ENCODE measurements around the gene TMC4.
A peak's percentile ranks its signal among the peaks of the same experiment; 100 is the strongest.
"Not testable (repeated sequence)": the region's sequence is repeated elsewhere in the genome, so short reads cannot be mapped to it uniquely, and the experiment has no call there.

TMC4 gene

GRCh38 chr19:54204767-54205468, 32.0 kb upstream of the TMC4 start:
- DNase-seq: no peak

DNA sequence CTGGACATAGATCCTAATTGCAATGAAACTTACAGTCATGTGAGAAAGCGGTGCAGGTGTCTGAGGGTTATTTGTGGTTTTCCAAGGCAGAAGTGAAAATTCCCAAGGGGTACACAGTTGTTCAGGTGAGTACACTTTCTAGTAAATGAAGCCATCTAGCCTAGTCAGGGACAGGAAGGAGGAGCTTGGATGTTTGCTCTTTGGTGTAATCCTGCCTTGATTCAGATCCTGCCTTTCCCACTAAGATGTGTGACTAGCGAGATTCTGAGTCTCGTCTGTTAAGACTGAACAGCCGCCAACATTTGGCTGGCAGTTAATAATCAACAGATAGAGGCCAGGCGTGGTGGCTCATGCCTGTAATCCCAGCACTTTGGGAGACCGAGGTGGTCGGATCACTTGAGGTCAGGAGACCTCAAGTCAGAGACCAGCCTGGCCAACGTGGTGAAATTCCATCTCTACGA, 30.2 kb upstream of the TMC4 start:
- DNase-seq: no peak

- no peak for DNase-seq
These were observed 29.0 kb upstream of the TMC4 start for GRCh38 chr19:54201980-54202379.

DNA sequence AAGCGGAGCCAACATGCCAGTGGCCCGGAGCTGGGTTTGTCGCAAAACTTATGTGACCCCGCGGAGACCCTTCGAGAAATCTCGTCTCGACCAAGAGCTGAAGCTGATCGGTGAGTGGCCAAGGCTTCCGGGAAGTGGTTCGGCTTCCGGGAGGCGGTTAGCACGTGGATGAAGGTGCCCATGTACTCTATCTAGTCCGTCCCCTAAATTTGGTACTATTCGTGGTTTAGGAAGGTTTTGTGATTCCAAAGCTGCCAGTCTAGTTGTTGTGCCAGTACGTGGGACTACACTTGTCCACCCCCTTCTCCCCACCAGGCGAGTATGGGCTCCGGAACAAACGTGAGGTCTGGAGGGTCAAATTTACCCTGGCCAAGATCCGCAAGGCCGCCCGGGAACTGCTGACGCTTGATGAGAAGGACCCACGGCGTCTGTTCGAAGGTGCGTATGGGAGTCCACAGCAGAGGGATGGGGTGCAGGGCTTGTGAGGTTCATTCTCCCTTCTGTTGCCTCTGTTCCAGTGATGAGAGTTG, 28.3 kb upstream of the TMC4 start:
- DNase-seq: no peak

DNA sequence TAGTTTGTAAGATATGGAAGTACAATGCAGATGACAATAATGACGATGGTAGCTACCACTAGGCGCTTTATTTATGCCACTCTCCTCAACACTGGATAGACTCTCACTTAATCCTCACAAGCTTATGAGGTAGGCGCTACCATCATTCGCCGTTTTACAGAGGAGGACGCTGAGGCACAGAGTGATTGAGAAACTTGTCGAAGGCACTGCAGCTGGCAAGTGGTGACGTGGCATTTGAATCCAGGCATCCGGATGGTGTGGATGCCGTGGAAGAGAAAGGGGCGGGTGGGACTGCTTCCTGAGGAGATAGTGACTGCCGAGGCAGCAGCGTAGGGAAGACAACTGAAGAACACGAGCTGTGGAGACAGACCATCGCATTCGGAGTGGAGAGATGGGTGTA, 26.4 kb upstream of the TMC4 start:
- no peak for DNase-seq

GRCh38 chr19:54197121-54197520, 24.2 kb upstream of the TMC4 start:
- no peak for DNase-seq

DNA sequence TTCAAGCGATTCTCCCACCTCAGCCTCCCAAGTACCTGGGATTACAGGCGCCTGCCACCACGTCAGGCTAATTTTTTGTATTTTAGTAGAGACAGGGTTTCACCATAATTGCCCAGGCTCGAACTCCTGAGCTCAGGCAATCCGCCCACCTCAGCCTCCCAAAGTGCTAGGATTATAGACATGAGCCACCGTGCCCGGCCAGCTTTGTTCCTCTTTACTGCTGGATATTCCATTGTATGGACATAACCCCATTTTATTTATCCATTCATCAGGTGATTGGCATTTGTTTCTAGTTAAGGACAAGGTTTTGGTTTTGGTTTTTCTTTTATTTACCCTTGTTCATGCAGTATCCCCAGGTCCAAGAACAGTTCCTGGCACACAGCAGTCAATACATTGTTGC, 23.6 kb upstream of the TMC4 start:
- no peak for DNase-seq

- DNase-seq: not testable (repeated sequence)
These were observed 21.5 kb upstream of the TMC4 start for GRCh38 chr19:54194463-54194862.

- no peak for DNase-seq
These were observed 20.1 kb upstream of the TMC4 start for GRCh38 chr19:54193011-54193410.

DNA sequence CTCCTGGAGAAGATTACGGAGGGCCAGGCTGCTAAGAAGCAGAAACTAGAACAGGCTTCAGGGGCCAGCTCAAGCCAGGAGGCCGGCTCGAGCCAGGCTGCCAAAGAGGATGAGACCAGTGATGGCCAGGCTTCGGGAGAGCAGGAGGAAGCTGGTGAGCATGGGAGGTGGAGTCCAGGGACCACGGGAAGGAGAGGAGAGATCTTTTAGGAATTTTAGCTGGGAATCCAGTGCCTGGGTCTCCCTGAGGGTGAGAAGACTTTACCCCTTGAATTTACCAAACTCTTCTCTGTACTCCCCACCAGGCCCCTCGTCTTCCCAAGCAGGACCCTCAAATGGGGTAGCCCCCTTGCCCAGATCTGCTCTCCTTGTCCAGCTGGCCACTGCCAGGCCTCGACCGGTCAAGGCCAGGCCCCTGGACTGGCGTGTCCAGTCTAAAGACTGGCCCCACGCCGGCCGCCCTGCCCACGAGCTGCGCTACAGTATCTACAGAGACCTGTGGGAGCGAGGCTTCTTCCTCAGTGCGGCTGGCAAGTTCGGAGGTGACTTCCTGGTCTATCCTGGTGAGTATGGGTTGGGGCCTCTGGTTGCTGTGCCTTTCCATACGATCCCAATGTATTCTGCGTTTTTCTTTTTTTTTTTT, 19.0 kb upstream of the TMC4 start:
- DNase-seq: no peak

GRCh38 chr19:54191011-54191810, 18.3 kb upstream of the TMC4 start, which contains the start of gene TSEN34:
Gene TSEN34, plus strand, starts transcription at chr19:54191308. Its CDS starts 57 bp downstream, at chr19:54191365.
- peak; percentile 98 for DNase-seq

GRCh38 chr19:54190503-54191010, 17.6 kb upstream of the TMC4 start:
- peak; percentile 99 for DNase-seq

DNA sequence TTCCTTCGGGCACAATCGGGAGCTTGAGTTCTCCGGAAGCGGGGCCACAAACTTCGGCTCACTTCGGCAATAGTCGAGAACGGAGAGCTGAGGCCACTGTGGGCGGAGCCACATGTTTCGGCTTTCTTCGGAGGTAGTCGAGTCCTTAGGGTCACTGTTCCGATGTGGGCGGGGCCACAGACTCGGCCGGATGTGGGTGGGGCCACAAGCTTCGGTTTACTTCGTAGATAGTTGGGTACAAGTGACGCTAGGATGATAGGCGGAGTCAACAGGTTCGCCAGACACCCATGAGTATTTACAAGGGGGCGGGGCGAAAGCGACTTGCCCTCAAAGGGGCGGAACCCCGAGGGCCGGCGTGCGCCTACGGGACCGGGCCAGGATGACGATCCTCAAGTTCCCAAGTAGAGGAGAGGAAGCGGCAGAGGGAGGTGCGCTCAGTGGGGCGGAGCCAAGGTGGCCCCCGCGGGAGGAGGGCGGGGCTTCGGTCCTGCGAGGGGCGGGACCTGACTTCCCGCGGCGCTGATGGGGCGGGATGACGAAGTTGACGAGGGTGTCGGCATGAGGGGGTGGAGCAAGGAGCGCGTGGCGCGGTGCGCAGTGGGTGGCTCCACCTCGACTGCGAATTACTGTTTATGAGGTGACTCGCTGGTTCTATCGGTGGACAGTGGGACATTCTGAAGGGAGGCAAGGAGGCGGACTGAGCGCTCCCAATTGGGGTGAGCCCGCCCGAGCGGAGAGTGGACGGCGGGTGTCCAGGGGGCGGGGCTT, 17.0 kb upstream of the TMC4 start:
- DNase-seq: peak; percentile 100

DNA sequence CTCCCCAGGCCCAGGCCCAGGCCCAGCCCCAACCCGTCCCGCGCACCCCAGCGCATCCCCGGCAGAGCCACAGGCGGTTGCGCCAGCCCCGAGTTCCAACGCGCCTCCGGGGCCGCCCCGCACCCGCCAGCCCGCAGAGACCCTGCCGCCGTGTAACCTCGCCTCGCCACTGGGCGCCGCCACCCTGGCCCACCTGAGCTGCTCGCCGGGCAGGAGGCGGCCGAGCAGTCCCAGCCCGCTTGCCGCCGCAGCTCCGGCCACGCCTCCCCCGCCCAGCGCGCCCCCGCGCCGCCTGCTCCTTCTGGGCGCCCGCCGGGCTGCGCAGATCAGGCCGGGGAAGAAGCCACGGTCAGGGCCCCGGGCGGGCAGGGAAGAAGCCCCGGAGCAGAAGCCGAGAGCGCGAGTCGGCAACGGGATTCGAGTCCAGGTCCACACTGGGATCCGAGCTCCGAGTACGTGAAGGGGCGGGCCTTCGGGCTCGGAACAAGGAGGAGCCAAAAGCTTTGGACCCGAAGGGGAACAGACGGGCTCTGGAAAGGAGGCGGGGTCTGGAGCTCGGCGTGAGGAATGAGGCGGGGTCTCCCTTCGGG, 16.3 kb upstream of the TMC4 start, which contains the start of gene MBOAT7:
Gene MBOAT7, minus strand, starts transcription at position 436 of the 590 bp plus-strand sequence. CDS start 1,072 bp downstream, outside the sequence.
- peak; percentile 99 for DNase-seq

DNA sequence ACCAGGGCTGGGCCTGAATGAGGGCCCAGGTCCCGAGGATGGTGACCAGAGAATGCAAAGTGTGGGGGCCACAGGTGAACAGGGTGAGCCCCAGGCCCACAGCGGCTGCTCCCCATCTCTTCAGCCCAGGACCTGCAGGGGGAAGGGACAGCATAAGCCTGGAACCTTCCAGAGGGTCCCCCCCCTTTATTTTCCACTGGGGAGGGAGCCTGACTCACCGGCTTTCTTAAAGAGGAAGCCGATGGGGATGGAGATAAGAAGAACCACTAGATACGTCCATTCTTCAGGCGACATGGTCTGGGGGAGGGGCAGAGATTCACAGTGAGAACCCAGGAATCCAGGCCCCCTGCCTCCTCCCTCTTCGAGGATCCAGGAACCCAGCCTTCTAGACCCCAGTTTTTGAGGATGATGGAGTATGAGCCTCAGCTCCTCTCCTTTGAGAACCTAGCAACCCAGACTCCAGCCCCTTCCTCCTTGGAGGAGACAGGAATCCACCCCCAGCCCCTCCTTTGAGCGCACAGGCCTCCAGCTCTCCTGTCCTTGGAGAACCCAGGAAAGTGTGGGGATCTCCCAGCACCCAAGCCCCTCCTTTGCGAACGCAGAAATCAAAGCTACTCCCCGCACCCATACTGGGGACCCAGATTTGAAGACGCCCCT, 15.4 kb upstream of the TMC4 start:
- DNase-seq: no peak

- DNase-seq: no peak
These were observed 14.0 kb upstream of the TMC4 start for GRCh38 chr19:54186934-54187381.

GRCh38 chr19:54186351-54186750, 13.4 kb upstream of the TMC4 start:
- no peak for DNase-seq

- DNase-seq: no peak
These were observed 10.5 kb upstream of the TMC4 start for GRCh38 chr19:54183431-54183830.

DNA sequence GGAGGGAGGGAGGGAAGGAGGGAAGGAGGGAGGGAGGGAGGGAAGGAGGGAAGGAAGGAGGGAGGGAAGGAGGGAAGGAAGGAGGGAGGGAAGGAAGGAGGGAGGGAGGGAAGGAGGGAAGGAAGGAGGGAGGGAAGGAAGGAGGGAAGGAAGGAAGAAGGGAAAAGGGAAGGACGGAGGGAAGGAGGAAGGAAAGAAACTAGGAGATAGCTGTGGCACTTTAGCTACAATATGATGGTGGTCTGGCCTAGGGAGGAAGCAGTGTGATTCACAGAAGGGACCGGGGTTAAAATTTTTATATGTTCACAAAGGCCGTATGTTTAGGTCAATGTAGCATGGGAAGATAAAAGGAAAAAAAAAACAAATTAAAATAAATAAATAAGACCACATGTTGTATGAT, 8.9 kb upstream of the TMC4 start:
- DNase-seq: not testable (repeated sequence)

DNA sequence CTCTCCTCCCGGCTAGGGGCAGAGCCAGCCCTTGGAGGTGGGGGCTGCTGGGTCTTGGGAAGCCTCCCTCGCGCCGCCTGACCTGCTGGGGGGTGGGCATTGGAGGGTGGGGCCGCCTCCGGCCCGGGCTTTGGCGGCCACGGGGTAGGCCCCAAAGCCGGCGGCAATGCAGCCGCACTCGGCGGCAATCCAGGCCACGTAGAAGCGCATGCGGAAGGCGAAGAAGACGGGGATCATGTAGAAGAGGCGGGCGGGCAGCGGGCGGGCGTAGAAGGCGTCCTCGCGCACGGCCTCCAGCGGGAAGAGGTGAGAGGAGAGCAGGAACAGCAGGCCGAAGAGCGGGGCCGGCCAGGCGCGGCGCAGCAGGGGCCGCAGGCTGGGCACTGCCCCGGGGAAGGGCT, 7.7 kb upstream of the TMC4 start:
- DNase-seq: no peak
